OCI-LY3 (cell line): ENCODE data around the gene ALDH16A1.
A peak's percentile ranks its signal among the peaks of the same experiment; 100 is the strongest.

Experiments
- H2AFZ ChIP-seq: fragments of 200-600, 300-600 bp; shearing (Covaris generic); 2 replicates; pipeline ENCODE4 v1.6.0; 2014; ENCODE audit warnings: antibody characterized with exemption, low read depth, low read length
- H3K27ac ChIP-seq: fragments of 200-600, 300-600 bp; sonication (generic); 2 replicates; pipeline ENCODE4 v1.5.1; 2014; ENCODE audit warnings: mild to moderate bottlenecking, low read length, moderate library complexity, mixed read lengths
- H3K27me3 ChIP-seq: fragments of 200-600, 300-600 bp; sonication (generic); 2 replicates; pipeline ENCODE4 v1.6.1; 2014; ENCODE audit warnings: low read depth, low read length, mixed read lengths
- H3K36me3 ChIP-seq: fragments of 200-600, 300-600 bp; sonication (generic); replicated peaks from 2 replicates; pipeline ENCODE3; 2014; ENCODE audit warnings: low read depth, low read length, mixed read lengths
- H3K4me1 ChIP-seq: fragments of 300-600, 200-600 bp; sonication (generic); 2 replicates; pipeline ENCODE4 v1.6.1; 2014; ENCODE audit warnings: low read length, mixed read lengths
- H3K4me2 ChIP-seq: fragments of 200-600, 300-600 bp; sonication (generic); 2 replicates; pipeline ENCODE4 v1.6.1; 2014; ENCODE audit warnings: low read length, mixed read lengths
- H3K4me3 ChIP-seq: fragments of 300-600, 200-600 bp; sonication (generic); 2 replicates; pipeline ENCODE4 v1.5.1; 2014; ENCODE audit warnings: antibody characterized with exemption, mild to moderate bottlenecking, low read length, moderate library complexity
- H3K79me2 ChIP-seq: fragments of 300-600, 200-600 bp; shearing (Covaris generic); 2 replicates; pipeline ENCODE4 v1.6.1; 2014; ENCODE audit warnings: mild to moderate bottlenecking, low read length, mixed read lengths
- H3K9ac ChIP-seq: fragments of 300-600, 200-600 bp; shearing (Covaris generic); 2 replicates; pipeline ENCODE4 v1.6.0; 2014; ENCODE audit warnings: mild to moderate bottlenecking, low read length, moderate library complexity
- H3K9me3 ChIP-seq: fragments of 200-600, 300-600 bp; shearing (Covaris generic); 2 replicates; pipeline ENCODE4 v1.6.1; 2014; ENCODE audit warnings: low read length, mixed read lengths; ENCODE audit not compliant: insufficient read depth
- H4K20me1 ChIP-seq: fragments of 200-600, 300-600 bp; sonication (generic); 2 replicates; pipeline ENCODE4 v1.6.1; 2016; ENCODE audit warnings: low read length, mixed read lengths; ENCODE audit not compliant: insufficient read depth
- EZH2phosphoT487 ChIP-seq: fragments of 200-600 bp; shearing (Covaris generic); IDR thresholded peaks from 2 replicates; pipeline ENCODE4 v1.6.1; 2018; ENCODE audit warnings: antibody characterized with exemption, mixed run types, low read depth
- TF ChIP-seq, protein P1 (sequence below): fragments of 200-600, 300-600 bp; sonication (generic); IDR thresholded peaks from 2 replicates; pipeline ENCODE4 v1.5.1; 2014; ENCODE audit warnings: antibody characterized with exemption, low read length, low read depth

ALDH16A1 gene

DNA sequence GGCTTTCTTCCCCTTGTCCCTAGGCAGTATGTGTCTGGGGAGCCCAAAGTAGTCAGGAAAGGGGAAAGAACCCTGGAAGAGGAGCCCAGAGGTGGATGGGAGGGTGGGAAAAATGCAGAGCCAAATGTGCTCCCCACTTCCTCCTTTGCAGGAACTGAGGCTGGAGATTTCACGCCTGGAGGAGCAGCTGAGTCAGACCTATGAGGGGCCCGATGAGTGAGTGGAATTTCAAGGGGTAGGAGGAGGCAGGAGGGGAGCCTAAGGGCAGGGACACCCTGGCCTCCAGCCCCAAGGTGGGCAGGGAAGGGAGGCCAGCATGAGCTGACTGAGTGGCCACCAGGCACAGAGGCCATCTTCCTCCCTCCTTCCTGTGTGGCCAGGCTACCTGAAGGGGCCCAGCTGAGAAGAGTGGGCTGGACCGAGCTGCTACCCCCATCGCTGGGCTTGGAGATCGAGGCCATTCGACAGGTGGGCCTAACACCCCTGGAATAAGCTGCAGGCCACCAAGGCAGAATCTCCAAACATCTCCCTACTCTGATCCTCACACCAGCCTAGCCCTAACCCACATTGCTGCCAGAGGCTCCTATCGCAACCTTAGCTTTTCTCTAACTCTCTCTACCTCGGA is 44.1 kb upstream of the ALDH16A1 start:
- TF ChIP-seq EZH2phosphoT487: no peak
- TF ChIP-seq, protein P1, sequence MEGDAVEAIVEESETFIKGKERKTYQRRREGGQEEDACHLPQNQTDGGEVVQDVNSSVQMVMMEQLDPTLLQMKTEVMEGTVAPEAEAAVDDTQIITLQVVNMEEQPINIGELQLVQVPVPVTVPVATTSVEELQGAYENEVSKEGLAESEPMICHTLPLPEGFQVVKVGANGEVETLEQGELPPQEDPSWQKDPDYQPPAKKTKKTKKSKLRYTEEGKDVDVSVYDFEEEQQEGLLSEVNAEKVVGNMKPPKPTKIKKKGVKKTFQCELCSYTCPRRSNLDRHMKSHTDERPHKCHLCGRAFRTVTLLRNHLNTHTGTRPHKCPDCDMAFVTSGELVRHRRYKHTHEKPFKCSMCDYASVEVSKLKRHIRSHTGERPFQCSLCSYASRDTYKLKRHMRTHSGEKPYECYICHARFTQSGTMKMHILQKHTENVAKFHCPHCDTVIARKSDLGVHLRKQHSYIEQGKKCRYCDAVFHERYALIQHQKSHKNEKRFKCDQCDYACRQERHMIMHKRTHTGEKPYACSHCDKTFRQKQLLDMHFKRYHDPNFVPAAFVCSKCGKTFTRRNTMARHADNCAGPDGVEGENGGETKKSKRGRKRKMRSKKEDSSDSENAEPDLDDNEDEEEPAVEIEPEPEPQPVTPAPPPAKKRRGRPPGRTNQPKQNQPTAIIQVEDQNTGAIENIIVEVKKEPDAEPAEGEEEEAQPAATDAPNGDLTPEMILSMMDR: no peak
- H3K4me1 ChIP-seq: peaks cover 42% of the 10 kb centered on the region
- no peaks in the 10 kb centered on the region for H4K20me1 ChIP-seq
- no peaks in the 10 kb centered on the region for H3K27me3 ChIP-seq
- H3K9ac ChIP-seq: peak overlapping the region; percentile 54; the same call in 1 of the 2 replicates
- peak overlapping the region; percentile 94 for H2AFZ ChIP-seq
- no peaks in the 10 kb centered on the region for H3K9me3 ChIP-seq
- no peaks in the 10 kb centered on the region for H3K79me2 ChIP-seq
- peak overlapping the region; percentile 43 for H3K27ac ChIP-seq
- no peaks in the 10 kb centered on the region for H3K36me3 ChIP-seq
- H3K4me2 ChIP-seq: peak overlapping the region; percentile 69
- peak overlapping the region; percentile 60 for H3K4me3 ChIP-seq

GRCh38 chr19:49409441-49410029 is 43.5 kb upstream of the ALDH16A1 start:
- Histone ChIP-seq H3K36me3 (no peaks in the 10 kb centered on the region), H3K4me1 (peaks cover 42% of the 10 kb centered on the region), H2AFZ (peak overlapping the region; percentile 94), H3K4me2 (peak overlapping the region; percentile 69), H3K9me3 (no peaks in the 10 kb centered on the region), H3K79me2 (no peaks in the 10 kb centered on the region), H3K27me3 (no peaks in the 10 kb centered on the region), H4K20me1 (no peaks in the 10 kb centered on the region), H3K9ac (peak overlapping the region; percentile 54; the same call in 1 of the 2 replicates), H3K4me3 (peak overlapping the region; percentile 60), H3K27ac (peak overlapping the region; percentile 43)
- TF ChIP-seq, protein P1: no peak
- no peak for TF ChIP-seq EZH2phosphoT487

GRCh38 chr19:49411681-49412326 is 41.2 kb upstream of the ALDH16A1 start:
- no peaks in the 10 kb centered on the region for H3K9me3 ChIP-seq
- no peak overlapping the region for H2AFZ ChIP-seq
- H3K9ac ChIP-seq: no peak overlapping the region
- H3K27me3 ChIP-seq: no peaks in the 10 kb centered on the region
- no peak overlapping the region for H3K27ac ChIP-seq
- no peak for TF ChIP-seq EZH2phosphoT487
- TF ChIP-seq, protein P1: no peak
- H3K36me3 ChIP-seq: no peaks in the 10 kb centered on the region
- no peak overlapping the region for H3K4me2 ChIP-seq
- peaks cover 33% of the 10 kb centered on the region for H3K4me1 ChIP-seq
- no peak overlapping the region for H3K4me3 ChIP-seq
- no peaks in the 10 kb centered on the region for H3K79me2 ChIP-seq
- H4K20me1 ChIP-seq: no peaks in the 10 kb centered on the region

GRCh38 chr19:49413348-49413747 is 39.7 kb upstream of the ALDH16A1 start:
- Histone ChIP-seq H3K36me3 (no peaks in the 10 kb centered on the region), H3K9me3 (no peaks in the 10 kb centered on the region), H3K27me3 (0 out of 2 replicates have a peak, but pooled peaks cover 3% of the 10 kb centered on the region), H3K4me3 (no peak overlapping the region), H3K9ac (no peak overlapping the region), H3K79me2 (no peaks in the 10 kb centered on the region), H3K4me2 (no peak overlapping the region), H2AFZ (no peak overlapping the region), H3K27ac (no peak overlapping the region), H3K4me1 (peaks cover 18% of the 10 kb centered on the region), H4K20me1 (no peaks in the 10 kb centered on the region)
- TF ChIP-seq EZH2phosphoT487: no peak
- TF ChIP-seq, protein P1: no peak
